Ureter (tissue), 1 donor: Measurements from ENCODE around the gene PITHD1. TPM values are rescaled to one million over a fixed set of nuclear protein-coding genes. Genes with fewer than 3 reads are reported as not detected.
"Not testable (repeated sequence)": the region's sequence is repeated elsewhere in the genome, so short reads cannot be mapped to it uniquely, and the experiment has no call there.

Source experiments
- DNase-seq: peaks from one replicate; pipeline ENCODE4 v3.0.0-alpha.2; 2020; ENCODE audit warnings: low spot score
- total RNA-seq: library from RNA; stranded (reverse); gene quantifications from one replicate; pipeline ENCODE4 v1.2.4, GENCODE V29; 2023
- donor health status: DM: yes; HTN: yes; CAD: no.

PITHD1 gene
- 44.1 TPM for total RNA-seq

DNA sequence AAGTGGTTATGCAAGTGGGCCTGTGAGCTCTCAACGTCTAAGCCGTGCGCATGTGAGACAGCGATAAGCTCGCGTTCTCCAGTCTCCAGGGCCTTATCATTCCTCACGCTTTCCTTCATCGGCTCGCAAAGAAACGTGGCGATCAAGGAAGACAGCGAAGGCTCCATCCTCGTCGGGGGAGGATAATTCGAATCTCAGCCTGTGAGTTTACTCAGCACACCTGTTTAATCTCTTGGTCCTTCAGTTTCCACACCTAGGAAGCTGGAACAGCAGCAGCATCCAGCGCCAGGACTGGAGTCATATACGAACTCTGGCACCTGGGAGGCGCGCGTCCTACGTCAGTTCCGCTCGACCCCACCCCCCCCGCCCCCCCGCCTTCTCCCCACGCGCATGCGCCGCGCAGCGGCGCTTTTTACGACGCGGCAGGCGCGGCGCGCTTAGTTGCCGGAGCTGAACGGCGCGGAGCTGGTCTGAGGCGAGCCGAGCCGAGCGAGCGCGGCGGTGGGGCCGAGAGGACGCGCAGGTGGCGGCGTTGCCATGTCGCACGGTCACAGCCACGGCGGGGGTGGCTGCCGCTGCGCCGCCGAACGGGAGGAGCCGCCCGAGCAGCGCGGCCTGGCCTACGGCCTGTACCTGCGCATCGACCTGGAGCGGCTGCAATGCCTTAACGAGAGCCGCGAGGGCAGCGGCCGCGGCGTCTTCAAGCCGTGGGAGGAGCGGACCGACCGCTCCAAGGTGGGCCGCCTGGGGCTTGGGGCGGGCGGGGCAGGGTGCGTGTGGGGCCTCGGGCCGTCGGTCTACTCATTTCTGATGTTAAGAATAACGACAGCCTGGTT, at the start of gene PITHD1:
Gene PITHD1, plus strand, starts transcription at position 440 of the 836 bp plus-strand sequence. Its CDS starts 98 bp downstream, at position 538.
- DNase-seq = peak; percentile 82

GRCh38 chr1:23732363-23733224, 45.6 kb upstream of the PITHD1 start:
- no peak for DNase-seq

GRCh38 chr1:23733281-23733680, 44.9 kb upstream of the PITHD1 start:
- not testable (repeated sequence) for DNase-seq

GRCh38 chr1:23736437-23737134, 41.6 kb upstream of the PITHD1 start:
- DNase-seq = no peak

GRCh38 chr1:23741609-23742008, 36.6 kb upstream of the PITHD1 start:
- DNase-seq = no peak

DNA sequence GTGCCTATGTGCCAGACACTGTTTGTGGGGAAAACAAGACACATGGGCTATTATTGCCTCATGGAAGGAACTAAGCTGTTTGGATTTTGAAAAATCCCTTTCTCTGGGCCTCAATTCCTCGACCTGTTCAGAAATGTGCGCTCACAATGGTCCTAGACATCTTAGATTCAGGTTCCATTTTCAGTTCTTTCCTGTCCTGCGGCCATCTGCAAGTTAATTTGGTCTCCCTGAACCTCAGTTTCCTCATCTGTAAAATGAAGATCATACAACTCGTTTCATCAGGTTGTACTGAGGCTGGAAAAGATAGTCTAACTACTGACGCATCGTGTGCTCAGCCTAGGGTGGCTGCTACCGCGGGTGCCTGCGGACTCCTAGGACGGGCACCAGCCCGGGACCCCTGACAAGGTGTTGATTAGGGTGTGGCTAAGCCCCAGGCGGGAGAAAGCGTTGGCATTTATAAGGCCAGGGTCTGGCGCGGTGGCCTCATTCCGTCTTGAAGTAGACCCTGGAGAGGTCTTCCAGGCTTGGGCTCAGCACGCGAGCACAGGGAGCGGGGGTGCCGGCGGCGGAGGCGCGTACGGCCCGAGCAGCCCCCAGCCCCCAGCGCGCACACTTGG, 35.4 kb upstream of the PITHD1 start:
- DNase-seq = peak; percentile 49

DNA sequence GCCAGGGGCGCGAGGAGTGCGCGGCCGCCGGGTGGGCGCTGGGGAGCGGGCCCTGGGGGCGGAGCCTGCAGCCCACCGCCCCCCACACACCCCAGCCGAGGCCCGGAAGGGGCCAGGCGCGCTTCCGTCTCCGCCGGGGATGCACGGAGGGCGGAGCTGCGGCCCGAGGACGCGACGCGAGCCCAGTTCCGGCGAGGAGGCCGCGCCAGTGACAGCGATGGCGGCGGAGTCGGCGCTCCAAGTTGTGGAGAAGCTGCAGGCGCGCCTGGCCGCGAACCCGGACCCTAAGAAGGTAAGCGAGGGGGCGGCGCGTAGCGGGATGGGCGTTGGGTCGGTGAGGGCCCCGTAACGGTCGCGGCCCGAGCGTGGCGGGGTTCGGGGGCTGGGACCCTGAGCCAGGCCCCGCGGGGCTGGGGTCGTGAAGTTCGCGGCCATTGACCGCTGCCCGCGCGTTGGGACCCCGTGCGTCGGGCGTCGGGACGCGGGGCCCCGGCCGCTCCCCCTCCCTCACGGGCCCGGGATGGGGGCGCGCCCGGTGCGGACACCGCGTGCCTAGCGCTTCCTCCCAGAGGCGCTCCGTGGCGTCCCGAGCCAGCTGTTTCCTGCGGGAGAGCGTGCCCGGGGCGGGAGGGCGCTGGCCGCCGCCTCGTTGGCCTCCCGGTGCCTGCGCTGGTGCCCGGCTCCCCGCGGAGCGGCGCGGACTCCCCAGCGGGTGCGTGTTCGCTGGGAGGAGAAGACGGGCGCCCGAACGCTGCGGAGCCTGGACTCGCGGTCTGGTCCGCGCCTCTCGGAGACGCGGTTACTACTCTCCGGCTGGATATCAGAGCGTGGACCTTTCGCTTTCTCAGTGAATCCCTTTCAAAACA, 34.7 kb upstream of the PITHD1 start, which contains the start of gene ELOA:
Gene ELOA, plus strand, starts transcription at position 185 of the 866 bp plus-strand sequence. Its CDS starts 33 bp downstream, at position 218.
- DNase-seq = peak; percentile 79

DNA sequence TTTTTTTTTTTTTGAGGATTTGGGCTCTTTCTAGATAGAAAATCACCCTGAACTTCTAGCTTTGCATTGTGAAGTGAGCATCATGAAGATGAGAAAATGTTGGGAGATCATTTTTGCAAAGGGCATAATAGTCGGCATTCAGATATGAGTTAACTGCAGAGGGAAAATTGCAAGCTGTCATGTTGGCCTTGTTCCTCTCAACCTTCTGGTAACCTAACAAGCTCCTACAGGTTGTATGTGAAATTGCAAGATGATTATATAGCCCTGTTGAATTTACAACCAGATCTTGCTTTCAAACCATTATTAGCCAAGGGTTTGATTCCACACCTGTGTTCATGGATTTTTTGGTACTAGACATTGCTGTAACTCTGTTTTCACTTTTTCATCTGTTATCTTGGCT, 32.7 kb upstream of the PITHD1 start:
- DNase-seq = no peak

DNA sequence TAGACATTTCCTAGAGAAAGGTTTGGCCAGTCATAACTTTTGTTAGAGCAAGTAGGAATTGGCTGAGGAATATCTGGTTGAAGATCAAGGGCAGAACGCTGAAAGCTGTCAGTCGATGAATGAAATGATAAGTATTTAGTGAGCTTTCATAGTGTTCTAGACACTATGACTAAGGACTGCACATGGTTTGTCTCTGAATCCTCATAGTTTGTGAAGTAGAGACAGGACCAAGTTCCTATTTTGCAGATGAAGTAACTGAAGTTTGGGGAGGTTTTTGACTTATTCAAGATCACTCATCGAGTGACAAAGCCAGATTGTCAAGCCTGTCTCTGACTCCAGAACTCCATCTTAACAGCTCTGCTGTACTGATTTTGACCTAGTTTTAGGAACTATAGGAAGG, 30.2 kb upstream of the PITHD1 start:
- DNase-seq = no peak

- no peak for DNase-seq
Measured at GRCh38 chr1:23751050-23751814, 27.0 kb upstream of the PITHD1 start.

DNA sequence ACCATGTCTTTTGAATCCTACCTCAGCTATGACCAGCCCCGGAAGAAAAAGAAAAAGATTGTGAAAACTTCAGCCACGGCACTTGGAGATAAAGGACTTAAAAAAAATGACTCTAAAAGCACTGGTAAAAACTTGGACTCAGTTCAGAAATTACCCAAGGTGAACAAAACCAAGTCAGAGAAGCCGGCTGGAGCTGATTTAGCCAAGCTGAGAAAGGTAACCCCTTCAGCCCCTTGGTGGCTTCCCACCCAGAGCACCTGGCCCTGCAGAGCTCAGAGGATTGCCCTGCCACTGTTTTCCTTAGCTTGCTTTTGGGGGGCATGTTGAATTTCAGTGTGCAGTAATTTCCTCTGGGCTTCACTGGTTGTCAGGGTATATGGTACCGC, 26.4 kb upstream of the PITHD1 start:
- no peak for DNase-seq

GRCh38 chr1:23752909-23753308, 25.3 kb upstream of the PITHD1 start:
- DNase-seq = no peak

- no peak for DNase-seq
Measured at GRCh38 chr1:23756676-23757075, 21.5 kb upstream of the PITHD1 start.

DNA sequence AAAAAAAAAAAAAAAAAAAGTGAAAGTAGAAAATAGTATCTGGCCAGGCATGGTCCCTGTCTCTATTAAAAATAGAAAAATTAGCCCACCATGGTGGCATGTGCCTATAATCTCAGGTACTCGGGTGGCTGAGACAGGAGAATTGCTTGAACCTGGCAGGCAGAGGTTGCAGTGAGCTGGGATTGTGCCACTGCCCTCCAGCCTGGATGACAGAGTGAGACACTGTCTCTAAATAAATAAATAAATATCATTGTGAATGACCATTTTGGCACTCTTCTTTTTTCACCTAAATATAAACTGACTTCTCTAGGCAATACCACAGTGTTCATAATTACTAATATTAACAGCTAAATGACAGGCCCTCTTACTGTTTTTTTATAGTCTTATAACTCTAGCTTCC, 20.4 kb upstream of the PITHD1 start:
- no peak for DNase-seq

GRCh38 chr1:23759277-23759676, 18.9 kb upstream of the PITHD1 start:
- no peak for DNase-seq

GRCh38 chr1:23763041-23763577, 15.1 kb upstream of the PITHD1 start:
- no peak for DNase-seq

GRCh38 chr1:23768733-23769132, 9.5 kb upstream of the PITHD1 start:
- DNase-seq = no peak

DNA sequence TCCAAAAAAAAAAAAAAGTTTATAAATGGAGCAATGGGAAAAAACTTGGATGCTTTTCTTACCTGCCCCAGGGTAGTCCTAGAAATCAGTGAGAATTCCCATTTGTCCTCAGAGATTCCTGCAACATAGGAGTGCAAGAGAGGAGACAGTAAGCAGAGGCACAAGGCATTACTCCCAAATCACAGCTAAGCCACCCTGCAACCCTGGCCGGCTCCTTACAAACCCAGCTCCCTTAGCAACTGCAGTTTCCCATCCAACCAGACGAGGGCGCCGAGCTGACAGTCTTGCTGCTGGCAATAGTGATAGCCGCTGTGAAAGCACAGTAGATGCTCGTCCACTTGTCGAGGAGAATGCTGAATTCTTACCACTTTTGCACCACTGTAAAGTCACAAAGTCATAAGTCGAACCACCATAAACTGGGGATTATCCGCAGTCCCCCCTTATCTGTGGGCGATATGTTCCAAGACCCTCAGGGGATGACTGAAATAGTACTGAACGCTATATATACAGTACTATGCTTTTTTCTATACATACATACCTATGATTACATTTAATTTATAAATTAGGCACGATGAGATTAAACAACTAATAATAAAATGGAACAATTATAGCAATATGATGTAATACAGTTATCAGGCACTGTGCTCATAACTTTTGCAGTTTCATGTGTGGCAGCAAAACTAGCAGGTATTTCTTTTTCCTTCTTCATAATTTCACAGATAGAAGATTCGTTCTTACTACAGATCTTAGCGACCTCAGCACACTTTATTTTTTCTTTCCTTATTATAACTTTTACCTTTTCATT, 6.0 kb upstream of the PITHD1 start:
- peak; percentile 88 for DNase-seq

DNA sequence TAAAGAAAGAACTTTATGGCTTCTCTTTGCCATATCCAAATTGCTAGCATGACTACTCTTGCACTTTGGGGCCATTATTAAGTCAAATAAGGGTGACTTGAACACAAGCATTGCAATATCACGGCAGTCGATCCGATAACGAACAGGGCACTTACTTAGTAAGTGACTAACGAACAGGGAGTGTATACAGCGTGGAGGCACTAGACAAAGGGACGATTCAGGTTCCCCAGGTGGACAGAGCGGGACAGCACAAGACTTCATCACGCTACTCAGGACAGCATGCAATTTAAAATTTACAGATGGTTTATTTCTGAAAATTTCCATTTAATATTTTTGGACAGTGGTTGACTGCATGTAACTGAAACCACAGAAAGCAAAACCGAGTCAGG, 5.4 kb upstream of the PITHD1 start:
- no peak for DNase-seq
